Upper lobe of right lung (tissue), 1 donor: ENCODE data around the gene FIZ1. TPM values are rescaled to one million over a fixed set of nuclear protein-coding genes. Genes with fewer than 3 reads are reported as not detected.

Experiments
- ATAC-seq: fragments of 200-7000 bp; cut with Tn5 transposase; one replicate; pipeline ENCODE4 v1.9.1; 2020; ENCODE audit warnings: mild to moderate bottlenecking, moderate library complexity
- DNase-seq: peaks from one replicate; pipeline ENCODE4 v3.0.0-alpha.2; 2020
- H3K27ac ChIP-seq: fragments of 200-600 bp; one replicate; pipeline ENCODE4 v1.8.0; 2022
- H3K27me3 ChIP-seq: fragments of 200-600 bp; one replicate; pipeline ENCODE4 v1.8.0; 2022; ENCODE audit warnings: mild to moderate bottlenecking
- H3K36me3 ChIP-seq: fragments of 200-600 bp; one replicate; pipeline ENCODE4 v1.8.0; 2022
- H3K4me1 ChIP-seq: fragments of 200-600 bp; one replicate; pipeline ENCODE4 v1.8.0; 2022
- H3K4me3 ChIP-seq: fragments of 200-600 bp; one replicate; pipeline ENCODE4 v1.8.0; 2022; ENCODE audit warnings: mild to moderate bottlenecking
- H3K9me3 ChIP-seq: fragments of 200-600 bp; one replicate; pipeline ENCODE4 v1.8.0; 2022
- intact Hi-C: fragments of 100-400 bp; cut with DNase I; formaldehyde crosslinking; loops from one replicate; pipeline ENCODE4 v1.11.0; 2022
- total RNA-seq: library from RNA; stranded (reverse); fragmentation: NEBNext Ultra II Directional; extraction: Animal tissue kit (Norgen Biotek cat#: 25700); gene quantifications from one replicate; pipeline ENCODE4 v1.2.1, GENCODE V29; 2021
- TF ChIP-seq, protein P1 (sequence below): fragments of 200-600 bp; IDR thresholded peaks from one replicate; pipeline ENCODE4 v1.8.0; 2022; ENCODE audit warnings: antibody characterized with exemption
- donor health status: DM: no; HTN: yes; CAD: no; lungs with severe emphysema.

Gene FIZ1
- total RNA-seq, 1 donor from 2014 or later, result 14.9 TPM

DNA sequence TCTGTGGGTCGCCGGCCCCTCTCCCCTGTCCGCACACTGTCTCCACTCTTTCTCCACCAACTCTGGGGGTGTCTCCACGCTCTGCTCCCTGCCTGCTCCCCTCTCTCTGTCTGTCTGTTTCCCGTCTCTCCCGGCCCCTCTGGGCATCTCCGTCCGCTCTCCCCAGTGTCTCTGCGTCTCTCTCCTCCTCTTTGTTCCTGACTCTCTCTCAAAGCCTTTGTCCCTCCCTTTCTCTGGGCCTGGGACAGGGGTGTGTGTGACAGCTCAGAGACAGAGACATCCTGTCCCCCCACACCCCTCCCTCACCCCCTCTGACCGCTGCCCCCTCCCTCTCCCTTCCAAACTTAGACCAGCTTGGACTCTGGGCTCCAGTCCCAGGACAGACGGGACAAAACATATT, 53.3 kb downstream of the FIZ1 start:
- intact Hi-C loops, result no loop called here
- TF ChIP-seq, protein P1, sequence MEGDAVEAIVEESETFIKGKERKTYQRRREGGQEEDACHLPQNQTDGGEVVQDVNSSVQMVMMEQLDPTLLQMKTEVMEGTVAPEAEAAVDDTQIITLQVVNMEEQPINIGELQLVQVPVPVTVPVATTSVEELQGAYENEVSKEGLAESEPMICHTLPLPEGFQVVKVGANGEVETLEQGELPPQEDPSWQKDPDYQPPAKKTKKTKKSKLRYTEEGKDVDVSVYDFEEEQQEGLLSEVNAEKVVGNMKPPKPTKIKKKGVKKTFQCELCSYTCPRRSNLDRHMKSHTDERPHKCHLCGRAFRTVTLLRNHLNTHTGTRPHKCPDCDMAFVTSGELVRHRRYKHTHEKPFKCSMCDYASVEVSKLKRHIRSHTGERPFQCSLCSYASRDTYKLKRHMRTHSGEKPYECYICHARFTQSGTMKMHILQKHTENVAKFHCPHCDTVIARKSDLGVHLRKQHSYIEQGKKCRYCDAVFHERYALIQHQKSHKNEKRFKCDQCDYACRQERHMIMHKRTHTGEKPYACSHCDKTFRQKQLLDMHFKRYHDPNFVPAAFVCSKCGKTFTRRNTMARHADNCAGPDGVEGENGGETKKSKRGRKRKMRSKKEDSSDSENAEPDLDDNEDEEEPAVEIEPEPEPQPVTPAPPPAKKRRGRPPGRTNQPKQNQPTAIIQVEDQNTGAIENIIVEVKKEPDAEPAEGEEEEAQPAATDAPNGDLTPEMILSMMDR, result no peak
- no peak for DNase-seq
- H3K9me3 ChIP-seq, result no peaks in the 10 kb centered on the region
- no peak for ATAC-seq
- H3K4me1 ChIP-seq, result no peaks in the 10 kb centered on the region
- H3K27ac ChIP-seq, result no peak overlapping the region
- H3K27me3 ChIP-seq, result no peaks in the 10 kb centered on the region
- no peaks in the 10 kb centered on the region for H3K36me3 ChIP-seq
- no peak overlapping the region for H3K4me3 ChIP-seq

DNA sequence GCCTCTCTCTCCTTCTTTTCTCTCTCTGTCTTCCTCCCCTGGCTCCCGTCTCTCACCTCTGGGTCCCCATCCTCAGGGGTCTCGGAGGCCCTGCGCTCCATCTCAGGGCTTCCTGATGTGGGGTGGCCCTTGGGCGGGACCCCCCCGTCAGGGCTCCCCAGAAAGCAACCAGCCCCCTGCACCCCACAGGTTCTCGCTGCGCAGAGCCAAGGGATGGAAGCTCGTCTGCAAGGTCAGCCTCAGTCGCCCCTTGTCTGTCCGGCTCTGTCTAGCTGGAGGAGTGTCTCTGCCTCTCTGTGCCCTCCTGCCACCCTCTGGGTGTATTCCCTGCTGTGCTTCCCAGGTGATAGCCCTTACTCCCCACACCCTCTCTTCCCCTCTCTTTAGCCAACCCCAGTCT, 53.9 kb downstream of the FIZ1 start, which contains the start of gene SBK3:
TSS of gene SBK3 (minus strand) at position 101 of the 400 bp plus-strand sequence. CDS start at position 101, 0 bp downstream.
- Histone ChIP-seq H3K9me3 (no peaks in the 10 kb centered on the region), H3K27ac (no peak within 1 kb of the TSS), H3K27me3 (no peaks in the 10 kb centered on the region), H3K4me1 (no peaks in the 10 kb centered on the region), H3K36me3 (no peaks in the 10 kb centered on the region), H3K4me3 (no peak within 1 kb of the TSS)
- TF ChIP-seq, protein P1, result no peak
- DNase-seq (no peak), ATAC-seq (no peak)
- intact Hi-C loops, result no loop called here

DNA sequence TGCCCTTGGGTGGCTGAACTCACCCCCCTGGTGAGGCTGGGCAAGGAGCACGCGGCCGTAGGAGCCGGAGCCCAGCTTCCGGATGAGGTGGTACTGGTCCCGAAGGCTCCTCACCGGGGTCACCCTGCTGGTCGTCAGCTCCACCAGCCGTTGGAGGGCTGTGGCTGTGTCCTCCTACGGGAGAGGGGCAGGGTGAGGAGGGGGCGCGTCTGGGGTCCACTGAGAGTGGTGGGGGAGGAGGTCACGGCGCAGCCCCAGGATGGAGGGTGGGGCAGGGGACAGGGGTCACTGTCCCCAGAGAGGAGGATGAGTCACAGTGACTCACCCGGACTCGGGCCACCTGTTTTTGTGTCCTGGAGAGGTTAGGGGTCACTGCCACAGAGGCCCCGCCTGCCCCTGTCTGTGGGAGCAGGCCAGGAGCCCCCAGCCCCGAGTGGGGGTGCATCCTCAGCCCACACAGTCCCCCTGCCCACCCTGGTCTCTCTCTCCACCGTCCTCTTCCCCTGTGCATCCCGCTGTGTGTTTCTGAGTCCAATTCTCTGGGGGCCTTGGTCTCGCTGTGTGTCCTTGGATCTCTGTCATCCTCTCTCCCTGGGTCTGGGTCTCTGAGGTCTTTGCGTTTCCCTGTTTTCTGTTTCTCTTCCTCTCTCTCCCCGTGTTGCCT, 54.4 kb downstream of the FIZ1 start:
- Histone ChIP-seq H3K27me3 (no peaks in the 10 kb centered on the region), H3K36me3 (no peaks in the 10 kb centered on the region), H3K27ac (no peak overlapping the region), H3K9me3 (no peaks in the 10 kb centered on the region), H3K4me1 (no peaks in the 10 kb centered on the region), H3K4me3 (no peak overlapping the region)
- ATAC-seq (no peak), DNase-seq (no peak)
- TF ChIP-seq, protein P1, result no peak
- intact Hi-C loops, result no loop called here

DNA sequence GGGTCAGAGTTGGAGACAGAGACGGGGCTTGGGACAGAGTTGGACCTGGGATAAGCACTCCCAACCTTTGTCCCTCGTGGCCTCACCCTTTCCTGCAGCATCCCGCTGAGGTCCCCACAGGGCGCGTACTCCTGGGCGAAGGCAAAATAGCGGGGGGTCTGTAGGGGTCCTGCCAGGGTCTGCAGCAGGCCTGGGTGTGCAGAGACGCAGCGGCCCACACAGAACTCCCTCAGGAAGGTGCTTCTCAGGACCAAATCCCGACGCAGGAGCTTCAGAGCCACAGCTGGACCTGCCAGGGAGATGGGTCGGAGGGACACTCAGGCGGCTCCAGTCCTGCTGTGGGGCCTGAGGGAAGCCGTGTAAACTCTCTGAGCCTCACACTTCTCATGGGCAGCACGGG, 55.3 kb downstream of the FIZ1 start:
- intact Hi-C loops, result no loop called here
- DNase-seq, result no peak
- H3K27ac ChIP-seq, result no peak overlapping the region
- no peaks in the 10 kb centered on the region for H3K27me3 ChIP-seq
- no peaks in the 10 kb centered on the region for H3K36me3 ChIP-seq
- no peak overlapping the region for H3K4me3 ChIP-seq
- ATAC-seq, result no peak
- no peaks in the 10 kb centered on the region for H3K4me1 ChIP-seq
- H3K9me3 ChIP-seq, result no peaks in the 10 kb centered on the region
- TF ChIP-seq, protein P1, result no peak

DNA sequence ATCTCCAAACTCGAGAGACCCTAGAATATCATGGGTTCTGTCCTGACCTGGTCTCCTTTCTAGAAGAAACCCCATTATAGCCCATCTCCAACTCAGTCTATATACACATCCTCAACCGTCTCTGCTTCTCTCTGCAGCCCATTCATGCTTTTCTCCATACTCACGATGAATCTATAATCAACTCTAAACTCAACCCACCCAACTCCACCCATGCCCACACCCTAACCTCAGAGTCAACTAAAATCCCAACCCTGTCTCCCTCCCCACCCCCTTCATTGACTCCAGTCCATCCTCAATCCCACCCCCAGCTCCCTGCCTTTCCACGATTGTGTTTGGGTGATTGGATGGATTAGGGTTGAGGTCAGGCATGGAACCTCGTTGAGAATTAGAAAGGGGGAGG, 55.8 kb downstream of the FIZ1 start:
- DNase-seq, result no peak
- H3K9me3 ChIP-seq, result no peaks in the 10 kb centered on the region
- TF ChIP-seq, protein P1, result no peak

More for the DNA sequence above, 55.8 kb downstream of the FIZ1 start:
- no peak overlapping the region for H3K27ac ChIP-seq
- no peak overlapping the region for H3K4me3 ChIP-seq
- intact Hi-C loops, result no loop called here
- no peaks in the 10 kb centered on the region for H3K36me3 ChIP-seq
- no peak for ATAC-seq
- H3K4me1 ChIP-seq, result no peaks in the 10 kb centered on the region
- H3K27me3 ChIP-seq, result no peaks in the 10 kb centered on the region
